Stimulated activated CD4-positive, alpha-beta T cell treated with anti-CD3 and anti-CD28 coated beads, Interleukin-12 subunit alpha, Interleukin-12 subunit beta, amount 100 ng/mL, for 48 hours (primary cell): ENCODE measurements around the gene PLXDC1.
"Not testable (repeated sequence)": the region's sequence is repeated elsewhere in the genome, so short reads cannot be mapped to it uniquely, and the experiment has no call there.

ENCODE experiments used
- DNase-seq, 3 donors: peaks; one replicate each; pipeline ENCODE4 v3.0.0-alpha.2; 2020; ENCODE audit warnings: low read depth in 2 of 3, low spot score in 1 of 3

The PLXDC1 gene

GRCh38 chr17:39129544-39129943, 21.9 kb downstream of the PLXDC1 start:
- not testable (repeated sequence) for DNase-seq

- no peak for DNase-seq
Observed at GRCh38 chr17:39126436-39126835, 25.0 kb downstream of the PLXDC1 start.

GRCh38 chr17:39125143-39125875, 26.1 kb downstream of the PLXDC1 start:
- no peak for DNase-seq

- DNase-seq, result no peak
Observed at GRCh38 chr17:39123627-39124026, 27.8 kb downstream of the PLXDC1 start.

- DNase-seq, result no peak
Observed at GRCh38 chr17:39122991-39123390, 28.4 kb downstream of the PLXDC1 start.

- not testable (repeated sequence) for DNase-seq
Observed at GRCh38 chr17:39121919-39122318, 29.5 kb downstream of the PLXDC1 start.

GRCh38 chr17:39118674-39119419, 32.6 kb downstream of the PLXDC1 start:
- no peak for DNase-seq

GRCh38 chr17:39116224-39116623, 35.2 kb downstream of the PLXDC1 start:
- no peak for DNase-seq

GRCh38 chr17:39115135-39115534, 36.3 kb downstream of the PLXDC1 start:
- DNase-seq, result no peak

GRCh38 chr17:39114723-39115122, 36.7 kb downstream of the PLXDC1 start:
- DNase-seq, result no peak

GRCh38 chr17:39113871-39114270, 37.6 kb downstream of the PLXDC1 start:
- no peak for DNase-seq

- DNase-seq, result no peak
Observed at GRCh38 chr17:39110435-39111136, 40.9 kb downstream of the PLXDC1 start.

- no peak for DNase-seq
Observed at GRCh38 chr17:39108461-39109375, 42.7 kb downstream of the PLXDC1 start.

GRCh38 chr17:39107973-39108372, 43.5 kb downstream of the PLXDC1 start:
- no peak for DNase-seq

GRCh38 chr17:39107155-39107554, 44.3 kb downstream of the PLXDC1 start:
- DNase-seq, result no peak

GRCh38 chr17:39105705-39106104, 45.7 kb downstream of the PLXDC1 start:
- no peak for DNase-seq

- no peak for DNase-seq
Observed at GRCh38 chr17:39104657-39105056, 46.8 kb downstream of the PLXDC1 start.

GRCh38 chr17:39104046-39104445, 47.4 kb downstream of the PLXDC1 start:
- no peak for DNase-seq

- no peak for DNase-seq
Observed at GRCh38 chr17:39101091-39101490, 50.3 kb downstream of the PLXDC1 start.

- no peak for DNase-seq
Observed at GRCh38 chr17:39100530-39100929, 50.9 kb downstream of the PLXDC1 start.
